ENCODE results near the gene TOMM5.

DNA sequence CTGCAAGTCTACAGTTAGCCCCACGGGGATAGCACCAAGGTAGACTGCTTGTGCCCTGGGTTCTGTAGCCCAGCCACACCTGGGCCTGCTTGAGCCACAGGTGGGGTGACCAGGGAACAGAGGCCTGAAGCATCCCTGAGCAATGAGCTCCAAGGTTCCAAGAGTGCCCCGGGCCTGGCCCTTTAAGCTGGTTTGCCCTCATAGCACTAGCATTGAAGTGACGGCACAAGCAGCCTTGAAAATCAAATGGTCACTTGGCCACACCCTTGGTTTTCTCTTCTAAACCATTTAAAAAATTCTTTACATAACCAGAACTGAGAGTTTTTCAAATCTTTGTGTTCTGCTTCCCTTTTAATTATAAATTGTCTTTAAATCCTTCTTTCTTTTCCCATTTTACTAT lies 40.9 kb downstream of the TOMM5 start:
- TF ChIP-seq, protein P1, sequence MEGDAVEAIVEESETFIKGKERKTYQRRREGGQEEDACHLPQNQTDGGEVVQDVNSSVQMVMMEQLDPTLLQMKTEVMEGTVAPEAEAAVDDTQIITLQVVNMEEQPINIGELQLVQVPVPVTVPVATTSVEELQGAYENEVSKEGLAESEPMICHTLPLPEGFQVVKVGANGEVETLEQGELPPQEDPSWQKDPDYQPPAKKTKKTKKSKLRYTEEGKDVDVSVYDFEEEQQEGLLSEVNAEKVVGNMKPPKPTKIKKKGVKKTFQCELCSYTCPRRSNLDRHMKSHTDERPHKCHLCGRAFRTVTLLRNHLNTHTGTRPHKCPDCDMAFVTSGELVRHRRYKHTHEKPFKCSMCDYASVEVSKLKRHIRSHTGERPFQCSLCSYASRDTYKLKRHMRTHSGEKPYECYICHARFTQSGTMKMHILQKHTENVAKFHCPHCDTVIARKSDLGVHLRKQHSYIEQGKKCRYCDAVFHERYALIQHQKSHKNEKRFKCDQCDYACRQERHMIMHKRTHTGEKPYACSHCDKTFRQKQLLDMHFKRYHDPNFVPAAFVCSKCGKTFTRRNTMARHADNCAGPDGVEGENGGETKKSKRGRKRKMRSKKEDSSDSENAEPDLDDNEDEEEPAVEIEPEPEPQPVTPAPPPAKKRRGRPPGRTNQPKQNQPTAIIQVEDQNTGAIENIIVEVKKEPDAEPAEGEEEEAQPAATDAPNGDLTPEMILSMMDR (IDR thresholded peaks at IDR 0.05) = no peak
- TF ChIP-seq POLR2AphosphoS5 (IDR thresholded peaks at IDR 0.05) = no peak
- no peak for TF ChIP-seq EP300 (IDR thresholded peaks at IDR 0.05)

Measured in sigmoid colon (tissue), 4 donors.